Activated naive CD8-positive, alpha-beta T cell treated with anti-CD3 and anti-CD28 coated beads, Interleukin-2, amount 50 U/mL, for 24 hours (primary cell): Measurements from ENCODE around the gene OPRD1.
"Not testable (repeated sequence)": the region's sequence is repeated elsewhere in the genome, so short reads cannot be mapped to it uniquely, and the experiment has no call there.

ENCODE experiments used
- ATAC-seq: fragments of 150-1000 bp; cut with Tn5 transposase; one replicate; pipeline ENCODE4 v1.10.0; 2021
- DNase-seq: peaks from one replicate; pipeline ENCODE4 v3.0.0; 2021
- H3K27ac Mint-ChIP-seq: one replicate; pipeline ENCODE4 v1.8.0; 2021; ENCODE audit warnings: mild to moderate bottlenecking, mixed read lengths
- H3K27me3 Mint-ChIP-seq: one replicate; pipeline ENCODE4 v1.8.0; 2021; ENCODE audit warnings: mixed read lengths
- H3K36me3 Mint-ChIP-seq: one replicate; pipeline ENCODE4 v1.8.0; 2021; ENCODE audit warnings: low read depth, mixed read lengths
- H3K4me1 Mint-ChIP-seq: one replicate; pipeline ENCODE4 v1.8.0; 2021; ENCODE audit warnings: mixed read lengths
- H3K4me3 Mint-ChIP-seq: one replicate; pipeline ENCODE4 v1.8.0; 2021; ENCODE audit warnings: mild to moderate bottlenecking, moderate library complexity, mixed read lengths
- H3K9me3 Mint-ChIP-seq: one replicate; pipeline ENCODE4 v1.8.0; 2021; ENCODE audit warnings: mixed read lengths

The OPRD1 gene

GRCh38 chr1:28847207-28847606 lies 35.2 kb downstream of the OPRD1 start:
- not testable (repeated sequence) for H3K9me3 Mint-ChIP-seq, H3K27ac Mint-ChIP-seq, H3K27me3 Mint-ChIP-seq, H3K4me1 Mint-ChIP-seq, H3K36me3 Mint-ChIP-seq, DNase-seq, H3K4me3 Mint-ChIP-seq, ATAC-seq

GRCh38 chr1:28848416-28848815 lies 36.4 kb downstream of the OPRD1 start:
- no peaks in the 10 kb centered on the region for H3K36me3 Mint-ChIP-seq
- ATAC-seq (no peak), DNase-seq (no peak)
- H3K27me3 Mint-ChIP-seq: no peaks in the 10 kb centered on the region
- H3K9me3 Mint-ChIP-seq: no peaks in the 10 kb centered on the region
- H3K27ac Mint-ChIP-seq: no peak overlapping the region
- peaks cover 6% of the 10 kb centered on the region for H3K4me1 Mint-ChIP-seq
- H3K4me3 Mint-ChIP-seq: no peak overlapping the region

- H3K27me3 Mint-ChIP-seq: peaks cover 12% of the 10 kb centered on the region
- H3K4me1 Mint-ChIP-seq: peaks cover 4% of the 10 kb centered on the region
- DNase-seq: no peak
- ATAC-seq: no peak
- no peak overlapping the region for H3K4me3 Mint-ChIP-seq
- H3K27ac Mint-ChIP-seq: no peak overlapping the region
- no peaks in the 10 kb centered on the region for H3K36me3 Mint-ChIP-seq
- H3K9me3 Mint-ChIP-seq: no peaks in the 10 kb centered on the region
Observed at GRCh38 chr1:28853093-28853742, 41.2 kb downstream of the OPRD1 start.

GRCh38 chr1:28854406-28854805 lies 42.4 kb downstream of the OPRD1 start:
- peaks cover 12% of the 10 kb centered on the region for H3K27me3 Mint-ChIP-seq
- H3K4me1 Mint-ChIP-seq, DNase-seq, ATAC-seq, H3K27ac Mint-ChIP-seq, H3K4me3 Mint-ChIP-seq, H3K36me3 Mint-ChIP-seq, H3K9me3 Mint-ChIP-seq: not testable (repeated sequence)

GRCh38 chr1:28855046-28855445 lies 43.1 kb downstream of the OPRD1 start:
- Mint-ChIP-seq H3K27ac (no peak overlapping the region), H3K9me3 (no peaks in the 10 kb centered on the region), H3K4me3 (no peak overlapping the region), H3K27me3 (peaks cover 12% of the 10 kb centered on the region), H3K36me3 (no peaks in the 10 kb centered on the region), H3K4me1 (peaks cover 4% of the 10 kb centered on the region)
- ATAC-seq: no peak
- no peak for DNase-seq

- no peak for ATAC-seq
- H3K9me3 Mint-ChIP-seq: no peaks in the 10 kb centered on the region
Observed at GRCh38 chr1:28855469-28855951, 43.5 kb downstream of the OPRD1 start.

GRCh38 chr1:28855969-28856368 lies 44.0 kb downstream of the OPRD1 start:
- ATAC-seq: no peak
- Mint-ChIP-seq H3K4me3 (no peak overlapping the region), H3K36me3 (no peaks in the 10 kb centered on the region), H3K4me1 (peaks cover 4% of the 10 kb centered on the region), H3K27ac (no peak overlapping the region), H3K27me3 (peaks cover 12% of the 10 kb centered on the region), H3K9me3 (no peaks in the 10 kb centered on the region)
- DNase-seq: no peak

More at GRCh38 chr1:28855469-28855951, 43.5 kb downstream of the OPRD1 start:
- DNase-seq: no peak
- Mint-ChIP-seq H3K27ac (no peak overlapping the region), H3K4me1 (peaks cover 4% of the 10 kb centered on the region), H3K36me3 (no peaks in the 10 kb centered on the region), H3K27me3 (peaks cover 12% of the 10 kb centered on the region), H3K4me3 (no peak overlapping the region)

GRCh38 chr1:28860332-28861073 lies 48.5 kb downstream of the OPRD1 start:
- Mint-ChIP-seq H3K4me1 (no peaks in the 10 kb centered on the region), H3K9me3 (no peaks in the 10 kb centered on the region), H3K4me3 (no peak overlapping the region), H3K27ac (no peak overlapping the region), H3K27me3 (peaks cover 1% of the 10 kb centered on the region), H3K36me3 (no peaks in the 10 kb centered on the region)
- ATAC-seq (no peak), DNase-seq (no peak)

- Mint-ChIP-seq H3K4me3 (no peak overlapping the region), H3K4me1 (no peaks in the 10 kb centered on the region), H3K27me3 (no peaks in the 10 kb centered on the region), H3K9me3 (no peaks in the 10 kb centered on the region), H3K36me3 (no peaks in the 10 kb centered on the region), H3K27ac (no peak overlapping the region)
- ATAC-seq (no peak), DNase-seq (no peak)
Observed at GRCh38 chr1:28862571-28863403, 50.8 kb downstream of the OPRD1 start.

GRCh38 chr1:28864695-28865094 lies 52.7 kb downstream of the OPRD1 start:
- Mint-ChIP-seq H3K4me1 (no peaks in the 10 kb centered on the region), H3K9me3 (no peaks in the 10 kb centered on the region), H3K36me3 (no peaks in the 10 kb centered on the region), H3K27ac (no peak overlapping the region), H3K4me3 (no peak overlapping the region), H3K27me3 (no peaks in the 10 kb centered on the region)
- ATAC-seq: no peak
- DNase-seq: no peak

GRCh38 chr1:28865997-28866650 lies 54.2 kb downstream of the OPRD1 start:
- H3K27me3 Mint-ChIP-seq: no peaks in the 10 kb centered on the region
- no peak overlapping the region for H3K27ac Mint-ChIP-seq
- ATAC-seq (no peak), DNase-seq (no peak)
- no peaks in the 10 kb centered on the region for H3K4me1 Mint-ChIP-seq
- H3K9me3 Mint-ChIP-seq: no peaks in the 10 kb centered on the region
- no peak overlapping the region for H3K4me3 Mint-ChIP-seq
- no peaks in the 10 kb centered on the region for H3K36me3 Mint-ChIP-seq

- no peaks in the 10 kb centered on the region for H3K36me3 Mint-ChIP-seq
- DNase-seq: no peak
- no peaks in the 10 kb centered on the region for H3K4me1 Mint-ChIP-seq
- ATAC-seq: no peak
- peaks cover 1% of the 10 kb centered on the region for H3K27me3 Mint-ChIP-seq
- H3K27ac Mint-ChIP-seq: no peak overlapping the region
- no peak overlapping the region for H3K4me3 Mint-ChIP-seq
- H3K9me3 Mint-ChIP-seq: no peaks in the 10 kb centered on the region
Observed at GRCh38 chr1:28867850-28868249, 55.9 kb downstream of the OPRD1 start.

GRCh38 chr1:28869952-28870351 lies 58.0 kb downstream of the OPRD1 start:
- H3K9me3 Mint-ChIP-seq: no peaks in the 10 kb centered on the region
- no peak overlapping the region for H3K27ac Mint-ChIP-seq
- ATAC-seq: no peak
- H3K4me3 Mint-ChIP-seq: no peak overlapping the region
- DNase-seq: no peak
- peaks cover 3% of the 10 kb centered on the region for H3K27me3 Mint-ChIP-seq
- no peaks in the 10 kb centered on the region for H3K4me1 Mint-ChIP-seq
- H3K36me3 Mint-ChIP-seq: no peaks in the 10 kb centered on the region

- H3K27ac Mint-ChIP-seq: no peak overlapping the region
- no peaks in the 10 kb centered on the region for H3K9me3 Mint-ChIP-seq
- peaks cover 8% of the 10 kb centered on the region for H3K27me3 Mint-ChIP-seq
- H3K4me1 Mint-ChIP-seq: peaks cover under 1% of the 10 kb centered on the region
- DNase-seq: no peak
- ATAC-seq: no peak
- no peak overlapping the region for H3K4me3 Mint-ChIP-seq
- no peaks in the 10 kb centered on the region for H3K36me3 Mint-ChIP-seq
Observed at GRCh38 chr1:28871631-28872401, 59.8 kb downstream of the OPRD1 start.
